NCI-H2196 (cell line): ENCODE results near the gene CHPT1.
"Not testable (repeated sequence)": the region's sequence is repeated elsewhere in the genome, so short reads cannot be mapped to it uniquely, and the experiment has no call there.

Source experiments
- DNase-seq: peaks from one replicate; lab custom pipeline; 2025; ENCODE audit not compliant: unreplicated experiment; lab: John Stamatoyannopoulos, UW

Gene CHPT1

GRCh38 chr12:101681627-101682026 is 15.8 kb upstream of the CHPT1 start:
- DNase-seq = not testable (repeated sequence)

- DNase-seq = no peak
These were observed 12.3 kb upstream of the CHPT1 start for GRCh38 chr12:101685092-101685491.

- no peak for DNase-seq
These were observed 11.3 kb upstream of the CHPT1 start for GRCh38 chr12:101686176-101686575.

GRCh38 chr12:101690544-101691098 is 6.8 kb upstream of the CHPT1 start:
- DNase-seq = no peak

GRCh38 chr12:101691503-101692096 is 5.8 kb upstream of the CHPT1 start:
- no peak for DNase-seq

GRCh38 chr12:101694297-101694848 is 3.1 kb upstream of the CHPT1 start:
- no peak for DNase-seq

- DNase-seq = no peak
These were observed 2.5 kb upstream of the CHPT1 start for GRCh38 chr12:101694986-101695385.

- DNase-seq = no peak
These were observed 1.7 kb upstream of the CHPT1 start for GRCh38 chr12:101695706-101696105.

- no peak for DNase-seq
These were observed 916 bp upstream of the CHPT1 start for GRCh38 chr12:101696251-101697196.

- peak; percentile 13 for DNase-seq
These were observed 725 bp downstream of the CHPT1 start for GRCh38 chr12:101697930-101698799.

- no peak for DNase-seq
These were observed 1.4 kb downstream of the CHPT1 start for GRCh38 chr12:101698800-101699347.

GRCh38 chr12:101700299-101700820 is 2.9 kb downstream of the CHPT1 start:
- DNase-seq = no peak

- no peak for DNase-seq
These were observed 6.0 kb downstream of the CHPT1 start for GRCh38 chr12:101703487-101703886.

- DNase-seq = no peak
These were observed 9.0 kb downstream of the CHPT1 start for GRCh38 chr12:101706403-101706802.

GRCh38 chr12:101707131-101707782 is 9.8 kb downstream of the CHPT1 start:
- DNase-seq = no peak

GRCh38 chr12:101710288-101710687 is 12.8 kb downstream of the CHPT1 start:
- no peak for DNase-seq

- DNase-seq = no peak
These were observed 15.7 kb downstream of the CHPT1 start for GRCh38 chr12:101713059-101713682.

GRCh38 chr12:101713930-101714329 is 16.5 kb downstream of the CHPT1 start:
- DNase-seq = no peak

GRCh38 chr12:101714877-101715444 is 17.5 kb downstream of the CHPT1 start:
- DNase-seq = no peak
